ENCODE measurements around the gene GABRR2.

The GABRR2 gene

DNA sequence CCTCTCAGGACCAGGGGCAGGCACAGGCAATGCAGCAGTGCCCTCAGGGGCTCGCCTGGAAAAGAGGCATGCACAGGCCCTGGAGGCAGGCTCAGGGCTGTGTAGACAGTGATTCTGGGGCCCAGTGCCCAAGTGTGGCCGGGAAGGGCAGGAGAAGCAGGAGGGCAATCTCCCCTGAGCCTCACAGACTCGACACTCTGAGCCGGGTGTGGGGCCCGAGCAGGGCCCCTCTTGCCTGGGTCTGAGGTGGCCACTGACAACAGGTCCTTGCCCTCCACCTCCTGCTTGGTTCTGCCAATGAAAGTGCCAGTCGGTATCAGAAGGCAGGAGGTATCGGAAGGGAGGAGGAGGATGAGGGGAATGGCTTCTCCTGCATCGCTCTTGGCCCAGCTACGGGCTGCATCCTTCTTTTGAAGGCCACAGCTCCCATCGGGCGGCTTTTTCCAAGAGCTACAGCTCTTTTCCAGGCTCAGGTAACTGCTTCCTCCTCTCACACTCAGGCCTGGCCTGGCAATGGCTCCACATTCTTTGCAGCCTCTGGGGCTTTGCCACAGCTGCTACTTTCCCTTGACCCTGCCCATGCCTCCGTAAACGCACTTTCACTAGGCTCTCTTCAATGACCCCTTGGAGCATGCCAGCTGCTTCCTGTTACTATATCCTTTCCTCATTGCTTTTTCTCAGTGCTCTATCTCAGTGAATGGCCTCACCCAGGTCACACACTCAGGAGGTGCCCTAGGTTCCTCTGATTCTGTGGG is 24.5 kb downstream of the GABRR2 start:
- DNase-seq: peak in 2 of 3 experiments; percentile 3 to 19

- DNase-seq: no peak
Observed at GRCh38 chr6:89289710-89290109, 25.4 kb downstream of the GABRR2 start.

GRCh38 chr6:89287351-89288028 is 27.6 kb downstream of the GABRR2 start:
- peak in 1 of 3 experiments; percentile 10 for DNase-seq

DNA sequence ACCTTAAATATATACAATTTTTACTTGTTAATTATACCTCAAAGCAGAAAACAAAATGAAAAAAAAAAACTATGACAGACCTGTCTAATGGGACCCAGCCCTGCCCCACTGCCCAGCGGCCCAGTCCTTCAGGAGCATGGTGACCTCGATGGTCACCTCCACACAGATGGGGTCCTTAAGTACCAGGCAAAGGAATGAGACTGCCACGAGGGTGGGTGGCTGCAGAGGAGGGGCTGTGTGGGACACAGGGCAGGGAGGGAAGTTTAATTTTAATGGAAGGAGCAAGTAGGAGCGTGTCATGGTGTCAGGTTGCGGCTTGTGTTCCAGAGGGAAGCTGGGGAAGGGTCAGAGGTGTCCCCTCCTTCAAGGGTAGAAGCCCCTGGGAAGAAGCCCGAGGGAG is 28.6 kb downstream of the GABRR2 start:
- no peak for DNase-seq

DNA sequence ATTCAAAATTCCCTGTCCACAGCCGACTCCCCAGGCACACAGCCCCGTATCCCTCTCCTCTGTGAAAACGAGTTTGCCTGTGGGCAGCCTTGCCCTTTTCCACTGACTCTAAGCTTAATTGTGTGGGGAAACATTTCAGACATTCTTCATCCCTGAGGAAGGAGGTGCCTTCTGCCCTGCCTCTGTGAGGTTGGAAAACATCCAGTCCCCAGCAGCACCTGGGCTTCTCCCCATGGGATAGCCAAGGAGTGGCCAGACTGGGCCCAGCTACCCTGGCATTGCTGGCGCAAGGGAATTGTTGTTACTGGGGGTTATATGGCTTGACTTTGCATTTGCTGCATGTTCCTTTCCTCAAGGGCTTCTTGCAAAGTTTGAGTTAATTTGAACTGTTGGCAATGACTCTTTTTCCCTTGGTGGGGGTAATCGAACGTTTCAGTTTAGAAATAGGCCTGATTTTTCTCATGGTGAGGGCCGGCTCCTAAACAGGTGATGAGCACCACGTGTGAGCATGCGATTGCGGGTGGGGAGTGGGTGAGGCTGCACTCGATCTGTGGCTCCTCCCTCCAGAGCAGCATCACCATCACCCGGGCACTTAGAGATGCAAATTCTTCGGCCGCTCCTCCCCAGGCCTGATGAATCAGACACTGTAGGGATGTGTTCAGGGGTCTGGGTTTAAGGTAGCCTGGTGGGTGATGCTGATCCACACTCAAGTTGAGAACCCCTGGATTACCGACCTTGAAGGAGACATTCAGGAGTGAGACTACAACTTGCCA is 29.9 kb downstream of the GABRR2 start:
- no peak for DNase-seq

DNA sequence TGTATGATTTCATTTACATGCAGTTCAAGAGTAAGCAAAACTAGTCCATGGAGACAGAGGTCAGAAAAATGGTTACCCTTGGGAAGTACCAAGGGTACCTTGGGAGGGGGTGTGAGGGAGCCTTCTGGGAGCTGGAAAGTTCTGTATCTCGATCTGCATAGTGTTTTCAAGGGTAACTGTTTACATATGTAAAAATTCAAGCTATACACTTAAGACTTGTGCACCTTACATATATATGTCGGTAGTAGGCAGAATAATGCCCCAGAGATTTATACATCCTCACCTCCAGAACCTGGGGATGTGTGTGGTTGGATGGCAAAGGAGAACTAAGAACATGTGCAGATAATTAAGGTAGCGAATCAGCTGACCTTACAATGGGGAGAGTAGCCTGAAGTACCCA is 31.0 kb downstream of the GABRR2 start:
- no peak for DNase-seq

DNA sequence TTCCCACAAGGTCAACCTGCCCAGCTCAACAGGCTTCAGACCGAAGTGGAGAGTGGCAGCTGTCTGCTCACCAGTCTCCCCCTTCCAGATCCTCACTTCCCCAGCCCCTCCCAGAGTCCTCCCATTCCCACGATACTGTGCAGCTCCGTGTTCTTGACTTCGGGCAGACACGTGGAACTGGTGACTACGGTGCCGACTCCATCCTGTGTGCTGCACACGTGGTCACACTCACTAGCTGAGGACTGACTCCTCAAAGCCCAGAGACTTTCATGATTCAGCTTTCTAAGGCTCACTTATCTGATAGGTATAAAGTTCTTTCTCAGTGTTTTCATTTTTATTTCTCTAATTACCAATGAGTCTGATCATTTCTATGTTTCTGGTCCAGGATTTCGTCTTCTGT is 32.4 kb downstream of the GABRR2 start:
- DNase-seq: no peak

- peak in 1 of 3 experiments; percentile 3 for DNase-seq
Observed at GRCh38 chr6:89281779-89282246, 33.3 kb downstream of the GABRR2 start.

- DNase-seq: no peak
Observed at GRCh38 chr6:89278956-89279355, 36.1 kb downstream of the GABRR2 start.

GRCh38 chr6:89275900-89276299 is 39.2 kb downstream of the GABRR2 start:
- no peak for DNase-seq

DNA sequence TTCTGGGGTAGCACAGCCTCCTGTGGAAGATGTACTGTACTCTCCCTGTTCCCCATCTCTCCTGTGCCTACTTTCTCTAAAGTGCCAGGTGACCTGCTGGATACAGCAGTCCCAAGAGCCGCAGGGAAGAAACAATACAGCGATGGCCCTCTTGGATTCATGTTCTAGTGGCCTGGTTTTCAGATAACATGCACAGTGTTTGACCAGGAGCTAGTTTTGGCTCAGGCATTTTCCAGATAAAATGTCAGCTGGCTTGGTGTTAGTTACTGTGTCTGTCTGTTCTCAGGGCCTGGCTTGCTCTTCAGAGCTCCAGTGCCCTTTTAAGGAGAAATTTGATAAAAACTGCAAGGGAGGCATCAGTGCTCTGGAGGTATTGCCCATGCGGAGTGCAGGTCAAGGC is 41.3 kb downstream of the GABRR2 start:
- DNase-seq: no peak

DNA sequence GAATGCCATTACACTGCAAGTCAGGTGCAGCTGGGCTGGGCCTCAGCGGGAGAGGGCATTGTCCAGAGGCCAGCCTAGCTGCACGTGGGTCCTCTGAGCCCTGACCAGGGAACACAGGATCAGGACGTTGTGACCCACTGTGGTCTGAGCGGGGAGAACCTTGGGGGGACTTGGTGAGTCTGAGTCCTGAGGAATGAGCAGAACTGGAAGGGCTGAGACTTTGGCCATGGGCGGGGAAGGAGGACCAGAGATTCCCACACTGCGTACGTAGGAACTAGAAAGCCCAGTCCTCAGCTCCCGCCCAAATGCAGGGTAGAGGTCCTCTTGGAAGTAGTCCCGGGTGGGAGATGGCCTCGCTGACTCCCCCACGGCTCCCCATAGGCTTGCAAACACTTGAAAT is 42.5 kb downstream of the GABRR2 start:
- no peak for DNase-seq

DNA sequence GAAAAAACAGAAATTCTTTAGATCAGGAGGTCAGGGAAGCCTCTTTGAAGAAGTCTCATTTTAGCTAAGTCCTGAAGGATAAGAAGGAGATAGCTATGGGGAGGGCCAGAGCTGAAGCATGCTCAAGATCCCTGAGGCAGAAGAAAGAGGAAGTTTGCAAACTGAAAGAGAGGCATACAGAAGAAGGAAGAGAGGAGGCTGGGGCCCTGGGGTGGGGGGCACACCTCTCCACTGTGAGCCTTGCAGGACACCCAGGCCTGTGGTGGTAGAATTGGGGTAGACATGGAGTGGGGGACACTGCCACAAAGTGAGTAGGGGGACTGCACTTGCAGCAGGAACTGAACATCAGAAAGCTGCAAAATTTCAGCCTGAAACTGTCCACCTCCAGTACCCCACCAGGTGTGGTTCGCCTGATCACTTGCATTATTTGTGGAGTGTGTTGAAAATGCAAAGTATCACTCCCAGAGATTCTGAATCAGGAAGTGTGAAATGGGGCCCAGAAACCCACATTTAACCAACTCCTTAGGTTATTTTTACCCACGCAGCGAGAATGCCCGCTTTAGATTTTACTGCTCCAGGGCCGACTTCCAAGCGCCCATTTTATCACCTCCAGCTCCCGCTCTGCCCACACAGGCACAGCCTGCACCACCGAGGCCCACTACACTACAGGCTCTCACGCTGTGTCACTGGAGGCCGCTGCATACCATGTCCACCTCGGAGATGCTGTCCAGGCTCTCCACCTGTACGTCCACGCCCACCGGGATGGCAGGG is 44.0 kb downstream of the GABRR2 start:
- DNase-seq: no peak

GRCh38 chr6:89269981-89270380 is 45.1 kb downstream of the GABRR2 start:
- no peak for DNase-seq

GRCh38 chr6:89269252-89269651 is 45.8 kb downstream of the GABRR2 start:
- no peak for DNase-seq

GRCh38 chr6:89268776-89269175 is 46.3 kb downstream of the GABRR2 start:
- no peak for DNase-seq

- no peak for DNase-seq
Observed at GRCh38 chr6:89267918-89268317, 47.2 kb downstream of the GABRR2 start.

GRCh38 chr6:89264296-89264695 is 50.8 kb downstream of the GABRR2 start:
- no peak for DNase-seq

GRCh38 chr6:89260832-89261231 is 54.3 kb downstream of the GABRR2 start:
- DNase-seq: peak; percentile 3 to 57 (median 8)

DNA sequence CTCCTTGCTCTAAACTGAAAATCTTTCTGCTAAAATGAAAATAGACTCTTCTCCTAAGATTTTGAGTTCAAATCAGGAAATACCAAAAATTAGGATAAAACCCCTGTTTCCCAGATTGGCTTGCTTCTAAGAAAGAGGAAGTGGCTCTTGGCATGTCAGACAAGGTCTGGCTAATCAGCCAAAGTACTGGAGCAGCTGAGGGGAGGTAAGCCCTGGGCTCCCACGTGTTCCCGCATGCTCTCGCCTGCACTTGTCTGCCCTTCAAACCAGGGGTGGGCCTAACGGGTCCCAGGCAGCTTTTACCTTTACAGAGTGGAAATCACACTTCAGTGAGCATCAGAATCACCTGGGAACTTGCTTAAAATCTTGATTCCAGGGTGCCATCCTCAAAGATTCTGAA is 54.8 kb downstream of the GABRR2 start:
- DNase-seq: peak in 1 of 3 experiments; percentile 8

GRCh38 chr6:89258912-89259311 is 56.2 kb downstream of the GABRR2 start:
- no peak for DNase-seq

GRCh38 chr6:89257781-89258180 is 57.3 kb downstream of the GABRR2 start:
- no peak for DNase-seq

DNA sequence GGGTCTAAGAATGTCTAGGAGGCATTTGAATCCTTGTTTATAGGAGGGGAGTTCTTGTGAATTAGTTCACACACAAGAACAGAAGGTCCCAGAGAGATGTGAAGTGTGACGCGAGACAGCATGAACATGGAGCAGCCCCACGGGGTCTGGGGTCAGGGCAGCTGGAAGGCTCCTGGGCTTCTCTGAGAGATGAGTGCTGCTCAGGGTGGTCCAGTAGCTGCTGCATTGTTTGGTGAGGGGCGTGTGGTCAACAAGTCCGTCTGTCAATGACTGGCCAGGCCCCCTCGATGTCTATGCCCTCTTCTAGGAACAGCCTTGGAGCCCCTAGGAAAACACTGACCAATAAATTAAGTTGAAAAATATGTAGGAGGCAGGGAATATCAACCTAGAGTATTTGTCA is 57.8 kb downstream of the GABRR2 start:
- DNase-seq: no peak

All from NCI-H1417 (cell line).